ENCODE data around the gene TFF3.

Gene TFF3

GRCh38 chr21:42331660-42332059 lies 16.5 kb upstream of the TFF3 start:
- CTCF ChIA-PET: interaction anchor here (1.1 kb wide), 1 partner anchor 8 kb away, joined by 3 read pairs; no protein-coding TSS in a partner anchor
- POLR2A ChIA-PET: no interaction called here
- H3K4me1 ChIP-seq (ENCODE audit: control insufficient read depth, insufficient read depth, low read length): no peaks in the 10 kb centered on the region

DNA sequence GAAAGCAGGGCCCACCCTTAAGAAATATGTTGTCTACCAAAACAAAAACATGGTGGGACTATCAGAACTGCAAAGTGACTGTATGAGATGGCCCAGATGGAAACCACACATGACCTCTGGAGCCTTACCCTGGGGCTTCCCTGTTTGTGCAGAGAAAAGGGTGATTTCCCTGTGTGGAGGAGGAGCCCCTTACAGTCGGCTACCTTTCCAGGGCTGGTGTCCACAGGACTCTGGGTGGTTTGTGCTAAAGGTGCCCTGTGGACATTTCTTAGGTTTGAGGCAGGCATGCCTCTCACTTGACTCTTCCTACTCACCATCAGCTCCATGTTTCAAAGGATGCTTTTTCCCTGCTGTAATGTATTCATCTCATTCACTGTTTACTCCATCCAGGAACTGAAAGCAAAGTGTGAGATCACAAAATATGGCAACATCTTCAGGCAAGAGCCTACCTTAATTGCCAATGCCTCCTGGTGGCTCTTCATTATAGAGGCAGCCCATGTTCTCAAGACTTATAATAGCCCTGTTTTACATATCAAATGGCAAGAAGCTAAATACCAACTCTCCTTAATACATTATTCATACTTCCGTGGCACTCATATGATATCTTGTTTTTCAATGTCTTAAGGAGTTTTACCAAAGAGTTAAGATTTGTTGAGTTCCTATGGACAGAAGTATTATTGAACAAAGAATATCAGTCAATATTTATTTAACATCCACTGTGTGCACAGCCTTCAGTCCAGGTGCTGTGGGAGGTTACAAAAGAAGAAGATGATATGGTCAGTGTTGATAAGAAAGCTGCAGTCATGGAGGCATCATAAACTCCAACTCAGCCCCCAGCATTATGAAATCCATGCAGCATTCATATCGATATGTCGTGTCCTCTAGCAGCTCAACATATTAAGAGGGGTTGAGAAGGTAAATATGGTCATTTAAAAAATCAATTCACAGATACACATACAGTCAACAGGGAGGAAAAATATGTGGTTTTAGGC lies 15.5 kb upstream of the TFF3 start:
- POLR2A ChIA-PET: no interaction called here
- H3K4me1 ChIP-seq (ENCODE audit: control insufficient read depth, insufficient read depth, low read length): no peaks in the 10 kb centered on the region
- H3K9me3 ChIP-seq (ENCODE audit: control insufficient read depth, insufficient read depth, low read depth, low read length): no peaks in the 10 kb centered on the region; the same call in 1 of the 2 replicates
- no peak overlapping the region for H3K27ac ChIP-seq (ENCODE audit: extremely low read depth, low read depth, low read length)
- CTCF ChIA-PET: interaction anchor here (0.5 to 1.3 kb wide), 4 partner anchors 9 to 701 kb away, joined by 3 to 6 read pairs (median 4); no protein-coding TSS in a partner anchor
- no peak for TF ChIP-seq ZNF223 (tag by site-specific recombination; IDR thresholded peaks at IDR 0.05)
- no peak for TF ChIP-seq ZNF214 (tag by site-specific recombination; IDR thresholded peaks at IDR 0.05; ENCODE audit: borderline replicate concordance)
- TF ChIP-seq ZNF629 (tag by site-specific recombination; IDR thresholded peaks at IDR 0.05): no peak
- no peak for TF ChIP-seq MEIS1 (CRISPR knock-in tag; IDR thresholded peaks at IDR 0.05; ENCODE audit: borderline replicate concordance)
- TF ChIP-seq, protein P1, sequence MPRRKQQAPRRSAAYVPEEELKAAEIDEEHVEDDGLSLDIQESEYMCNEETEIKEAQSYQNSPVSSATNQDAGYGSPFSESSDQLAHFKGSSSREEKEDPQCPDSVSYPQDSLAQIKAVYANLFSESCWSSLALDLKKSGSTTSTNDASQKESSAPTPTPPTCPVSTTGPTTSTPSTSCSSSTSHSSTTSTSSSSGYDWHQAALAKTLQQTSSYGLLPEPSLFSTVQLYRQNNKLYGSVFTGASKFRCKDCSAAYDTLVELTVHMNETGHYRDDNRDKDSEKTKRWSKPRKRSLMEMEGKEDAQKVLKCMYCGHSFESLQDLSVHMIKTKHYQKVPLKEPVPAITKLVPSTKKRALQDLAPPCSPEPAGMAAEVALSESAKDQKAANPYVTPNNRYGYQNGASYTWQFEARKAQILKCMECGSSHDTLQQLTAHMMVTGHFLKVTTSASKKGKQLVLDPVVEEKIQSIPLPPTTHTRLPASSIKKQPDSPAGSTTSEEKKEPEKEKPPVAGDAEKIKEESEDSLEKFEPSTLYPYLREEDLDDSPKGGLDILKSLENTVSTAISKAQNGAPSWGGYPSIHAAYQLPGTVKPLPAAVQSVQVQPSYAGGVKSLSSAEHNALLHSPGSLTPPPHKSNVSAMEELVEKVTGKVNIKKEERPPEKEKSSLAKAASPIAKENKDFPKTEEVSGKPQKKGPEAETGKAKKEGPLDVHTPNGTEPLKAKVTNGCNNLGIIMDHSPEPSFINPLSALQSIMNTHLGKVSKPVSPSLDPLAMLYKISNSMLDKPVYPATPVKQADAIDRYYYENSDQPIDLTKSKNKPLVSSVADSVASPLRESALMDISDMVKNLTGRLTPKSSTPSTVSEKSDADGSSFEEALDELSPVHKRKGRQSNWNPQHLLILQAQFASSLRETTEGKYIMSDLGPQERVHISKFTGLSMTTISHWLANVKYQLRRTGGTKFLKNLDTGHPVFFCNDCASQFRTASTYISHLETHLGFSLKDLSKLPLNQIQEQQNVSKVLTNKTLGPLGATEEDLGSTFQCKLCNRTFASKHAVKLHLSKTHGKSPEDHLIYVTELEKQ (tag by site-specific recombination; IDR thresholded peaks at IDR 0.05; ENCODE audit: borderline replicate concordance): no peak
- TF ChIP-seq KLF9 (tag by site-specific recombination; IDR thresholded peaks at IDR 0.05; ENCODE audit: low read depth): no peak
- no peak for TF ChIP-seq ZNF561 (tag by site-specific recombination; IDR thresholded peaks at IDR 0.05; ENCODE audit: borderline replicate concordance)
- no peak for TF ChIP-seq GLI2 (tag by site-specific recombination; IDR thresholded peaks at IDR 0.05; ENCODE audit: borderline replicate concordance, low read depth)
- TF ChIP-seq, protein P2, sequence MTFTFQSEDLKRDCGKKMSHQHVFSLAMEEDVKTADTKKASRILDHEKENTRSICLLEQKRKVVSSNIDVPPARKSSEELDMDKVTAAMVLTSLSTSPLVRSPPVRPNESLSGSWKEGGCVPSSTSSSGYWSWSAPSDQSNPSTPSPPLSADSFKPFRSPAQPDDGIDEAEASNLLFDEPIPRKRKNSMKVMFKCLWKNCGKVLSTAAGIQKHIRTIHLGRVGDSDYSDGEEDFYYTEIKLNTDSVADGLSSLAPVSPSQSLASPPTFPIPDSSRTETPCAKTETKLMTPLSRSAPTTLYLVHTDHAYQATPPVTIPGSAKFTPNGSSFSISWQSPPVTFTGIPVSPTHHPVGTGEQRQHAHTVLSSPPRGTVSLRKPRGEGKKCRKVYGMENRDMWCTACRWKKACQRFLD (tag by site-specific recombination; IDR thresholded peaks at IDR 0.05): no peak
- H3K36me3 ChIP-seq (ENCODE audit: control insufficient read depth in 2 of 2, insufficient read depth in 1 of 2, low read length in 2 of 2): no peaks in the 10 kb centered on the region
- no peak overlapping the region for H3K4me3 ChIP-seq (ENCODE audit: low read depth, low read length)

More at GRCh38 chr21:42331660-42332059, 16.5 kb upstream of the TFF3 start:
- H3K36me3 ChIP-seq (ENCODE audit: control insufficient read depth in 2 of 2, insufficient read depth in 1 of 2, low read length in 2 of 2): no peaks in the 10 kb centered on the region
- H3K4me3 ChIP-seq (ENCODE audit: low read depth, low read length): no peak overlapping the region
- no peak overlapping the region for H3K27ac ChIP-seq (ENCODE audit: extremely low read depth, low read depth, low read length)
- H3K9me3 ChIP-seq (ENCODE audit: control insufficient read depth, insufficient read depth, low read depth, low read length): no peaks in the 10 kb centered on the region; the same call in 1 of the 2 replicates
- peak; percentile 96 for TF ChIP-seq ZNF211 (tag by site-specific recombination; IDR thresholded peaks at IDR 0.05; ENCODE audit: low read depth)
- no peak for TF ChIP-seq ZNF843 (tag by site-specific recombination; IDR thresholded peaks at IDR 0.05)

DNA sequence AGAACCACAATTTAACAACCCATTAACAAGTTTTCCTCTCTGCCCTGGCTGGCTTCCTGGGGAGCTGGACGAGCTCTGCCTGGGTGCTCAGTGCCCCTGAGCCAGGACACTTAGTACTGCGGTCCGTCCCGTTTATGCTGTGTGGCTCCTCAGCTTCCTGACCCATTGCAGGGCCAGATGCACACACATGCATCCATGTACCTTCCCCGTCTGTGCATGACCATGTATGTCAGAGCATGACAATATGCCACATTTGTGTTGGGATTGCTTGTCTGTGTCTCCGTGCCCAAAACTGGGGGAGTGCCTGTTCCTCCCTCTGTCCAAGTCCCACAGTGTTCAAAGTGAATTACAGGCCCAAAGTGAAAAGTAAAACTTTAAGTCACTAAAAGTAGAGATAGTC lies 9.7 kb upstream of the TFF3 start:
- POLR2A ChIA-PET: interaction anchor here (0.5 kb wide), 1 partner anchor 38 kb away, joined by 3 read pairs; no protein-coding TSS in a partner anchor
- Histone ChIP-seq H3K9me3 (ENCODE audit: control insufficient read depth, insufficient read depth, low read depth, low read length) (no peaks in the 10 kb centered on the region), H3K4me1 (ENCODE audit: control insufficient read depth, insufficient read depth, low read length) (no peaks in the 10 kb centered on the region), H3K27ac (ENCODE audit: extremely low read depth, low read depth, low read length) (no peak overlapping the region), H3K4me3 (ENCODE audit: low read depth, low read length) (no peak overlapping the region), H3K36me3 (ENCODE audit: control insufficient read depth in 2 of 2, insufficient read depth in 1 of 2, low read length in 2 of 2) (no peaks in the 10 kb centered on the region)
- CTCF ChIA-PET: interaction anchor here (0.6 to 3.9 kb wide), 5 partner anchors 12 to 269 kb away, joined by 3 to 26 read pairs (median 5); no protein-coding TSS in a partner anchor
- TF ChIP-seq WT1 (tag by site-specific recombination; IDR thresholded peaks at IDR 0.05): no peak
